ENCODE measurements around the gene SIDT2. TPM values are rescaled to one million over a fixed set of nuclear protein-coding genes. Genes with fewer than 3 reads are reported as not detected.

SIDT2 gene
- total and polyA plus RNA-seq, 2 of the 8 experiments (the other 6 are each of a cell fraction or from before 2014, with no cell fraction given): 18.5 to 21.1 TPM

- Histone ChIP-seq H3K4me3 (ENCODE audit: extremely low read depth in 1 of 4, insufficient read depth in 2 of 4, low read depth in 3 of 4, low read length in 4 of 4) (no peak overlapping the region), H3K36me3 (ENCODE audit: control insufficient read depth in 2 of 4, insufficient read depth in 4 of 4, low read length in 3 of 4) (peaks cover 0 to 4% (median 2%) of the 10 kb centered on the region in 4 experiments; a peak in 1 of 8 replicates), H2BK120ac (replicated peaks; ENCODE audit: low read depth, low read length) (no peak overlapping the region), H3K27me3 (replicated peaks in 1 of 4; ENCODE audit: control insufficient read depth in 3 of 4, extremely low read depth in 1 of 4, insufficient read depth in 3 of 4, low read length in 3 of 4) (no peaks in the 10 kb centered on the region), H2BK20ac (ENCODE audit: low read length) (no peak overlapping the region), H2AFZ (ENCODE audit: low read length) (no peak overlapping the region), H3K4ac (replicated peaks; ENCODE audit: insufficient read length, low read depth, low read length) (no peak overlapping the region), H3K27ac (ENCODE audit: low read depth, low read length) (no peak overlapping the region), H3K14ac (ENCODE audit: insufficient read length) (no peak overlapping the region), H4K5ac (ENCODE audit: insufficient read length, low read depth, low read length) (no peak overlapping the region), H2BK12ac (ENCODE audit: low read depth, low read length) (no peak overlapping the region), H3K9me3 (ENCODE audit: insufficient read depth in 2 of 2, low read depth in 1 of 2, low read length in 1 of 2) (no peaks in the 10 kb centered on the region), H3K79me1 (ENCODE audit: low read depth, low read length) (no peaks in the 10 kb centered on the region), H3K18ac (ENCODE audit: extremely low read depth, low read length) (no peak overlapping the region), H3K23ac (ENCODE audit: insufficient read length) (no peak overlapping the region), H3K79me2 (ENCODE audit: control insufficient read depth in 1 of 2, insufficient read depth in 2 of 2, low read length in 2 of 2) (no peaks in the 10 kb centered on the region), H4K91ac (replicated peaks; ENCODE audit: insufficient read length, low read length) (no peak overlapping the region), H4K8ac (ENCODE audit: extremely low read depth, insufficient read depth, low read length) (no peak overlapping the region), H2AK5ac (ENCODE audit: low read depth, low read length) (no peak overlapping the region), H4K20me1 (replicated peaks in 1 of 2; ENCODE audit: control insufficient read depth in 1 of 2, insufficient read depth in 2 of 2, low read length in 2 of 2) (peaks cover 0 to 6% of the 10 kb centered on the region in 2 experiments), H3K4me1 (replicated peaks in 1 of 4; ENCODE audit: control insufficient read depth in 3 of 4, insufficient read depth in 4 of 4, low read length in 3 of 4) (peaks cover 4 to 14% (median 12%) of the 10 kb centered on the region in 4 experiments; a peak in 6 of 7 replicates), H3K9ac (replicated peaks in 1 of 4; ENCODE audit: extremely low read depth in 1 of 4, low read depth in 3 of 4, low read length in 3 of 4) (no peak overlapping the region), H3K23me2 (ENCODE audit: low read depth, low read length) (peaks cover 7% of the 10 kb centered on the region), H3K56ac (replicated peaks; ENCODE audit: insufficient read length, low read depth, low read length) (no peak overlapping the region), H2BK5ac (ENCODE audit: low read depth, low read length) (no peak overlapping the region), H2BK15ac (ENCODE audit: low read length) (no peak overlapping the region), H3K4me2 (ENCODE audit: insufficient read depth in 1 of 2, low read depth in 2 of 2, low read length in 2 of 2) (no peak overlapping the region)
- WGBS, 2 experiments (ENCODE audit: extremely low coverage in 1 of 2, insufficient coverage in 1 of 2, insufficient read length in 1 of 2, insufficient replicate concordance in 2 of 2, low coverage in 1 of 2, low lambda C conversion rate in 2 of 2, missing lambda C conversion rate in 1 of 2): 90% methylated on average over 11 of the region's 11 CpGs; no CpG with 5 or more reads in 1 of the 2 experiments
- ChIA-PET POLR2A (ENCODE audit: partially characterized antibody) (interaction anchor here (0.6 to 12.6 kb wide), 4 partner anchors 18 to 1609 kb away, joined by 4 to 153 read pairs (median 6); partner anchors contain the start of genes PAFAH1B2 and TAGLN), CTCF (ENCODE audit: partially characterized antibody) (interaction anchor here (0.6 to 14.0 kb wide), 6 partner anchors 15 to 392 kb away, joined by 3 to 359 read pairs (median 16); partner anchors contain the start of genes APOA5, PCSK7, RNF214 and TAGLN)
- FAIRE-seq (no peak), DNase-seq (ENCODE audit: low read depth in 1 of 2, low spot score in 2 of 2) (no peak)
- TF ChIP-seq CEBPB (IDR thresholded peaks at IDR 0.05; ENCODE audit: low read depth, low read length) (no peak), SP2 (IDR thresholded peaks at IDR 0.05; ENCODE audit: low read length) (no peak), RAD21 (IDR thresholded peaks at IDR 0.05 in 1 of 2, conservative IDR thresholded peaks at IDR 0.05 in 1 of 2; ENCODE audit: low read depth in 2 of 2, low read length in 2 of 2) (no peak), SRF (IDR thresholded peaks at IDR 0.05; ENCODE audit: low read depth, low read length) (no peak), NRF1 (IDR thresholded peaks at IDR 0.05; ENCODE audit: low read depth, low read length) (no peak), ASH2L (IDR thresholded peaks at IDR 0.05; ENCODE audit: low read length) (no peak), CHD1 (IDR thresholded peaks at IDR 0.05; ENCODE audit: low read depth, low read length) (no peak), POU5F1 (IDR thresholded peaks at IDR 0.05; ENCODE audit: low read depth, low read length) (no peak), SUZ12 (IDR thresholded peaks at IDR 0.05; ENCODE audit: low read length) (no peak)
- TF ChIP-seq, protein P1, sequence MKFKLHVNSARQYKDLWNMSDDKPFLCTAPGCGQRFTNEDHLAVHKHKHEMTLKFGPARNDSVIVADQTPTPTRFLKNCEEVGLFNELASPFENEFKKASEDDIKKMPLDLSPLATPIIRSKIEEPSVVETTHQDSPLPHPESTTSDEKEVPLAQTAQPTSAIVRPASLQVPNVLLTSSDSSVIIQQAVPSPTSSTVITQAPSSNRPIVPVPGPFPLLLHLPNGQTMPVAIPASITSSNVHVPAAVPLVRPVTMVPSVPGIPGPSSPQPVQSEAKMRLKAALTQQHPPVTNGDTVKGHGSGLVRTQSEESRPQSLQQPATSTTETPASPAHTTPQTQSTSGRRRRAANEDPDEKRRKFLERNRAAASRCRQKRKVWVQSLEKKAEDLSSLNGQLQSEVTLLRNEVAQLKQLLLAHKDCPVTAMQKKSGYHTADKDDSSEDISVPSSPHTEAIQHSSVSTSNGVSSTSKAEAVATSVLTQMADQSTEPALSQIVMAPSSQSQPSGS (IDR thresholded peaks at IDR 0.05; ENCODE audit: low read length): no peak
- TF ChIP-seq, protein P2, sequence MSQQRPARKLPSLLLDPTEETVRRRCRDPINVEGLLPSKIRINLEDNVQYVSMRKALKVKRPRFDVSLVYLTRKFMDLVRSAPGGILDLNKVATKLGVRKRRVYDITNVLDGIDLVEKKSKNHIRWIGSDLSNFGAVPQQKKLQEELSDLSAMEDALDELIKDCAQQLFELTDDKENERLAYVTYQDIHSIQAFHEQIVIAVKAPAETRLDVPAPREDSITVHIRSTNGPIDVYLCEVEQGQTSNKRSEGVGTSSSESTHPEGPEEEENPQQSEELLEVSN (IDR thresholded peaks at IDR 0.05): no peak
These were observed 5.3 kb downstream of the SIDT2 start for GRCh38 chr11:117183724-117184349.

All from H1 (cell line).